HL-60 (cell line): ENCODE measurements around the gene GDPD4.

ENCODE experiments used
- DNase-seq, 2 experiments: peaks; one replicate each; pipeline ENCODE4 v3.0.0-alpha.2; 2010 to 2020; ENCODE audit warnings: low read depth in 1 of 2, low spot score in 1 of 2
- H3K27ac ChIP-seq: fragments of 250-450 bp; sonication (Bioruptor Pico); replicated peaks from 2 replicates; pipeline ENCODE4 v1.5.1; 2020; ENCODE audit warnings: mild to moderate bottlenecking, moderate library complexity
- H3K27me3 ChIP-seq: fragments of 250-450 bp; sonication (Bioruptor Pico); 2 replicates; pipeline ENCODE4 v1.5.1; 2021; ENCODE audit warnings: mild to moderate bottlenecking, moderate library complexity; ENCODE audit not compliant: insufficient read depth, poor library complexity, severe bottlenecking
- H3K4me3 ChIP-seq: replicated peaks from 2 replicates; pipeline ENCODE4 v1.5.1; 2011; ENCODE audit warnings: mild to moderate bottlenecking, control low read depth, low read length; ENCODE audit not compliant: insufficient read depth
- CTCF ChIP-seq: IDR thresholded peaks from one replicate; pipeline ENCODE4 v1.5.1; 2011; ENCODE audit warnings: low read length, control low read depth, inconsistent platforms; ENCODE audit not compliant: insufficient read depth
- GABPA ChIP-seq: IDR thresholded peaks from 2 replicates; pipeline ENCODE4 v1.6.1; 2012; ENCODE audit warnings: low read depth
- POLR2AphosphoS5 ChIP-seq: IDR thresholded peaks from 2 replicates; pipeline ENCODE4 v1.6.1; 2012; ENCODE audit warnings: low read depth
- SPI1 ChIP-seq: IDR thresholded peaks from 2 replicates; pipeline ENCODE4 v1.6.1; 2012; ENCODE audit warnings: low read depth, mild to moderate bottlenecking, borderline replicate concordance
- TF ChIP-seq, protein P1 (sequence below): IDR thresholded peaks from 2 replicates; pipeline ENCODE4 v1.6.1; 2012; ENCODE audit warnings: low read depth; ENCODE audit not compliant: insufficient replicate concordance

The GDPD4 gene

DNA sequence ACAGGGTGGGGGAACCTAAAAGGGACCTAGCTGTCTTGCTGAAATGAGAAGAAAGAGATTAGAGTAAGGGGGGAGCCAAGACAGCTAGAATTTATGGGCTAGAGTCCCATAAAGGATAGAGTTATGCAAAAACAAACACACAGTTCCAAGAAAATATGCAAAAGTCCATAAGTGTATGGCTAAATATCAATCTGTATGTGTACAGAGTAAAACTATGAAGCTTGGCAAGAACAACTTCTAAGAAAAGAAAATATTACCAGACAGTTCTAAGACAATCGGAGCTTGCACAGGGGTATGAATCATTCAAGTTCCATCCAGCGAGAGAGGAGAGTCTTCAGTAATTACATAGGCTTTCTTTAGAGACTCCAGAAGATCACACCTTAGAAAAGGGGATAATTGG, 41.8 kb downstream of the GDPD4 start:
- TF ChIP-seq, protein P1, sequence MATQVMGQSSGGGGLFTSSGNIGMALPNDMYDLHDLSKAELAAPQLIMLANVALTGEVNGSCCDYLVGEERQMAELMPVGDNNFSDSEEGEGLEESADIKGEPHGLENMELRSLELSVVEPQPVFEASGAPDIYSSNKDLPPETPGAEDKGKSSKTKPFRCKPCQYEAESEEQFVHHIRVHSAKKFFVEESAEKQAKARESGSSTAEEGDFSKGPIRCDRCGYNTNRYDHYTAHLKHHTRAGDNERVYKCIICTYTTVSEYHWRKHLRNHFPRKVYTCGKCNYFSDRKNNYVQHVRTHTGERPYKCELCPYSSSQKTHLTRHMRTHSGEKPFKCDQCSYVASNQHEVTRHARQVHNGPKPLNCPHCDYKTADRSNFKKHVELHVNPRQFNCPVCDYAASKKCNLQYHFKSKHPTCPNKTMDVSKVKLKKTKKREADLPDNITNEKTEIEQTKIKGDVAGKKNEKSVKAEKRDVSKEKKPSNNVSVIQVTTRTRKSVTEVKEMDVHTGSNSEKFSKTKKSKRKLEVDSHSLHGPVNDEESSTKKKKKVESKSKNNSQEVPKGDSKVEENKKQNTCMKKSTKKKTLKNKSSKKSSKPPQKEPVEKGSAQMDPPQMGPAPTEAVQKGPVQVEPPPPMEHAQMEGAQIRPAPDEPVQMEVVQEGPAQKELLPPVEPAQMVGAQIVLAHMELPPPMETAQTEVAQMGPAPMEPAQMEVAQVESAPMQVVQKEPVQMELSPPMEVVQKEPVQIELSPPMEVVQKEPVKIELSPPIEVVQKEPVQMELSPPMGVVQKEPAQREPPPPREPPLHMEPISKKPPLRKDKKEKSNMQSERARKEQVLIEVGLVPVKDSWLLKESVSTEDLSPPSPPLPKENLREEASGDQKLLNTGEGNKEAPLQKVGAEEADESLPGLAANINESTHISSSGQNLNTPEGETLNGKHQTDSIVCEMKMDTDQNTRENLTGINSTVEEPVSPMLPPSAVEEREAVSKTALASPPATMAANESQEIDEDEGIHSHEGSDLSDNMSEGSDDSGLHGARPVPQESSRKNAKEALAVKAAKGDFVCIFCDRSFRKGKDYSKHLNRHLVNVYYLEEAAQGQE = no peak
- no peak for TF ChIP-seq SPI1
- H3K27ac ChIP-seq = no peak overlapping the region
- no peak for DNase-seq
- no peaks in the 10 kb centered on the region for H3K27me3 ChIP-seq
- H3K4me3 ChIP-seq = no peak overlapping the region

- no peak overlapping the region for H3K27ac ChIP-seq
- H3K27me3 ChIP-seq = no peaks in the 10 kb centered on the region
- TF ChIP-seq POLR2AphosphoS5 = no peak
- no peak for TF ChIP-seq CTCF
- TF ChIP-seq SPI1 = no peak
- no peak for DNase-seq
- H3K4me3 ChIP-seq = no peak overlapping the region
Measured at GRCh38 chr11:77253690-77254089, 47.8 kb downstream of the GDPD4 start.

DNA sequence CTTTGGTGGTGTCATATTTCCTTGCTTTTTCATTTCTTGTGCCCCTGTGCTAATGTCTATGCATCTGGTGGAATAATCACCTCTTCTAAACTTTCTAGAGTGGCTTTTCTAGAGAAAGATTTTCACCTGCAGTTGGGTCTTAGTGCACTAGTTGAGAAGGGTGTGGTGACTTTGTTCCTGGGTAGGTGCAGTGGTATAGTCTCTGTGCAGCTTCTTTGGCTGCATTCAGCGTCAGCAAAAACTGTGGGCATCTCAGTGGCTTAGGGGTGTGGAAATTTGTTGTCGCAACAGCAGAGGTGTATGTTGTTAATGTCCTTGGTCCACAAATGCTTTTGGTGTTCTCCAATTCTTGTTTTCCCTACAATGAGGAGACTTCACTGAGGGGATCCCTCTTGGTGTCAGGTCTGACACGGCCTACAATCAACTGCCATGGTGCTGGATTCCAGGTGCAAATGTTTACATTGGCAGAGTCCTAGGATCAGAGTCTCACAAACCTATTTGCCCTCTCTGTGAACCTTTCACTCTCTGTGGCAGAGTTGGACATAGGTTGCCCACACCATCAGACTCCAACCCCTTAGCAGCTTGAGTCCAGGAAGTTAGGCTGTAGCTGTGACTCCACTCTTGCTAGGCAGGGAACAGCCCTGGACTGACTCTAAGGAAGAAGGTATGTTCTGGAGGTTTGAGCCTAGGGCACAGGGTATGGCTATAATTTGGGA, 48.8 kb downstream of the GDPD4 start:
- Histone ChIP-seq H3K4me3 (no peak overlapping the region), H3K27me3 (no peaks in the 10 kb centered on the region), H3K27ac (no peak overlapping the region)
- no peak for DNase-seq
- TF ChIP-seq GABPA (no peak), POLR2AphosphoS5 (no peak), SPI1 (no peak), CTCF (no peak)
- TF ChIP-seq, protein P1 = no peak

DNA sequence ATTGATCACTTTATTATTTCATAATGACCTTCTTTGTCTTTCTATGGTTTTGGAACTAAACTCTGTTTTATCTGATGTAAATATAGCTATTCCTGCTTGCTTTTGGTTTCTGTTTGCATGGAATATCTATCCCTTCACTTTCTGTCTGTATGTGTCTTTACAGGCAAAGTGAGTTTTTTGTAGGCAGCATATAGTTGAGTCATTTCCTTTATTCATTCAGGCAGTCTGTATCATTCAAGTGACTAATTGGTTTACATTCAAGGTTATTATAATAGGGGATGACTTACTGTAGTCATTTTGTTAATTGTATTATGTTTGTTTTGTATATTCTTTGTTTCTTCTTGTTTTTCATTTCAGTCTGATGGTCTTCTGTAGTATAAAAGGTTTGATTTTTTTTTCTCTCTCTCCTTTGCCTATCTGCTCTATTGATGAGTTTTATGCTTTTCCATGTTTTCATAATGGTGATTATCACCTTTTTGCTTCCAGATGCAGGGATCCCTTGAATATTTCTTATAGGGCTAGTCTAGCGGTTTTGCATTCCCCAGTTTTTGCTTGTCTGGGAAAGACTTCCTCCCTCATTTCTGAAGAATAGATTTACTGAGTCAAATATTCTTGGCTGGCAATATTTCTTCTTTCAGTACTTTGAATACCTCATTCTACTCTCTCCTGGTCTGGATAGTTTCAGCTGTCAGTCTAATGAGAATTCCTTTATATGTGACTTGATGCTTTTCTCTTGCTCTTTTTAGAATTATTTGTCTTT, 50.4 kb downstream of the GDPD4 start:
- no peak overlapping the region for H3K4me3 ChIP-seq
- TF ChIP-seq POLR2AphosphoS5 (no peak), CTCF (no peak), SPI1 (no peak), GABPA (no peak)
- TF ChIP-seq, protein P1 = no peak
- no peak for DNase-seq
- no peak overlapping the region for H3K27ac ChIP-seq
- no peaks in the 10 kb centered on the region for H3K27me3 ChIP-seq
